ENCODE results near the gene AGPAT4. TPM values are rescaled to one million over a fixed set of nuclear protein-coding genes. Genes with fewer than 3 reads are reported as not detected.

The AGPAT4 gene
- polyA plus RNA-seq, 2 of the 4 experiments (the other 2 are of a cell fraction) = 2.1 to 3.7 TPM

DNA sequence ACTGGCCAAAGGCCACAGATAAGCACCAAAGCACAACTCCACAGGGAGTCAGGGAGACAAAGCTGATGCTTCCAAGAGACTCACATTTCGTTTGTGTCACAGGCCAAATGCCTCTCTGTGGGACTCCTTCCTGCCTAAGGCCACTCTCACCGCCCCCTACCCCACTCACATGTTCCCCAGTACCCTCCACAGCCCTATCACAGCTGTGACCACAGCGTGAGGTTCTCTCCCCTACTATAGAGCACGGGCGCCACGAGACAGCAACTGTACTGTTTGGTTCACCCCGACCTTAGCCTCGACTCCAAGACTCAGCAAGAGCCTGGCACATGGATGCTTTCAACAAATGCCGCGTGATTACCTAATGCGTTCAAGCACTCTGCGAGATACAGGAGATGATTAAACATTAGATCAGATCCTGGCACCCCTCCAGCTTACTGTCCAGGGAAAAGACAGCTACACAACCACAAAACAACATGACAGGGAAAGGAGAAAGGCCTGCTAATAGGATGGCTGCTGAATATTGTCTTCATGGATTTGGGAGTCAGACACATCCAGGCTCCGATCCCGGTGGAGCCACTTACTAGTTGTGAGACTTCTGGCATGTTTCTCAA is 105.5 kb downstream of the AGPAT4 start:
- Histone ChIP-seq H3K4me3 (no peak overlapping the region), H3K9me3 (no peaks in the 10 kb centered on the region), H3K4me1 (peaks cover 10% of the 10 kb centered on the region), H3K4me2 (peak overlapping the region; percentile 34; the same call in 2 of the 3 replicates), H3K27ac (peak overlapping the region in 1 of 2 experiments; percentile 73; a peak in 3 of 6 replicates)
- TF ChIP-seq, protein P1, sequence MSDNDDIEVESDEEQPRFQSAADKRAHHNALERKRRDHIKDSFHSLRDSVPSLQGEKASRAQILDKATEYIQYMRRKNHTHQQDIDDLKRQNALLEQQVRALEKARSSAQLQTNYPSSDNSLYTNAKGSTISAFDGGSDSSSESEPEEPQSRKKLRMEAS (IDR thresholded peaks at IDR 0.05) = peak; percentile 87
- TF ChIP-seq POLR2A (IDR thresholded peaks at IDR 0.05; ENCODE audit: low read length) = no peak
- TF ChIP-seq, protein P2, sequence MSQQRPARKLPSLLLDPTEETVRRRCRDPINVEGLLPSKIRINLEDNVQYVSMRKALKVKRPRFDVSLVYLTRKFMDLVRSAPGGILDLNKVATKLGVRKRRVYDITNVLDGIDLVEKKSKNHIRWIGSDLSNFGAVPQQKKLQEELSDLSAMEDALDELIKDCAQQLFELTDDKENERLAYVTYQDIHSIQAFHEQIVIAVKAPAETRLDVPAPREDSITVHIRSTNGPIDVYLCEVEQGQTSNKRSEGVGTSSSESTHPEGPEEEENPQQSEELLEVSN (IDR thresholded peaks at IDR 0.05; ENCODE audit: borderline replicate concordance, low read depth) = peak; percentile 66; the same call in 1 of the 2 replicates
- DNase-seq (ENCODE audit: low read depth in 1 of 2, low spot score in 1 of 2) (peak; percentile 6 to 55), ATAC-seq (peak; percentile 59 to 74; a peak in 4 of 6 replicates), FAIRE-seq (no peak)
- POLR2A ChIA-PET = no interaction called here
- WGBS (ENCODE audit: missing lambda C conversion rate) = 45% methylated on average over 12 of the region's 14 CpGs
- CTCF ChIA-PET = interaction anchor here (0.6 to 1.3 kb wide), 2 partner anchors 24 to 202 kb away, joined by 3 to 4 read pairs; no protein-coding TSS in a partner anchor

DNA sequence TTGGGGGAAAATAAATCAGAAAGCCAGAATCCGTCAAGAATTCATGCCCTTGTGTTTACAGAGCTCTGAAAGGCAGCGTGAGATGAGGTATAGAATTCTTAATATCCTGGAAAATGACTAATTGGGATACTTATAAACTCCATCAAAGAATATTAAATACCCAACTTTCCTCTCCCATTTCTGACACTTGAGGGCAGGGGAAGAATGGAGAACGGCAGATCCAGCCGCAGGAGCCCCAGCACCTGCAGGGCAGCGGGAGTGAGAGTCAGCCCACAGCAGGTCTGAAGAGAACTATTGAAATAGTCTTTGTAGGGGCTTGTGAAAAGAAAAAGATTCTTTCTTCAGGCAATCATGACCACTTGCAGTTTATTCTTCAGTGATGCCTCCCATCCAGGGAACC is 107.2 kb downstream of the AGPAT4 start:
- TF ChIP-seq, protein P3, sequence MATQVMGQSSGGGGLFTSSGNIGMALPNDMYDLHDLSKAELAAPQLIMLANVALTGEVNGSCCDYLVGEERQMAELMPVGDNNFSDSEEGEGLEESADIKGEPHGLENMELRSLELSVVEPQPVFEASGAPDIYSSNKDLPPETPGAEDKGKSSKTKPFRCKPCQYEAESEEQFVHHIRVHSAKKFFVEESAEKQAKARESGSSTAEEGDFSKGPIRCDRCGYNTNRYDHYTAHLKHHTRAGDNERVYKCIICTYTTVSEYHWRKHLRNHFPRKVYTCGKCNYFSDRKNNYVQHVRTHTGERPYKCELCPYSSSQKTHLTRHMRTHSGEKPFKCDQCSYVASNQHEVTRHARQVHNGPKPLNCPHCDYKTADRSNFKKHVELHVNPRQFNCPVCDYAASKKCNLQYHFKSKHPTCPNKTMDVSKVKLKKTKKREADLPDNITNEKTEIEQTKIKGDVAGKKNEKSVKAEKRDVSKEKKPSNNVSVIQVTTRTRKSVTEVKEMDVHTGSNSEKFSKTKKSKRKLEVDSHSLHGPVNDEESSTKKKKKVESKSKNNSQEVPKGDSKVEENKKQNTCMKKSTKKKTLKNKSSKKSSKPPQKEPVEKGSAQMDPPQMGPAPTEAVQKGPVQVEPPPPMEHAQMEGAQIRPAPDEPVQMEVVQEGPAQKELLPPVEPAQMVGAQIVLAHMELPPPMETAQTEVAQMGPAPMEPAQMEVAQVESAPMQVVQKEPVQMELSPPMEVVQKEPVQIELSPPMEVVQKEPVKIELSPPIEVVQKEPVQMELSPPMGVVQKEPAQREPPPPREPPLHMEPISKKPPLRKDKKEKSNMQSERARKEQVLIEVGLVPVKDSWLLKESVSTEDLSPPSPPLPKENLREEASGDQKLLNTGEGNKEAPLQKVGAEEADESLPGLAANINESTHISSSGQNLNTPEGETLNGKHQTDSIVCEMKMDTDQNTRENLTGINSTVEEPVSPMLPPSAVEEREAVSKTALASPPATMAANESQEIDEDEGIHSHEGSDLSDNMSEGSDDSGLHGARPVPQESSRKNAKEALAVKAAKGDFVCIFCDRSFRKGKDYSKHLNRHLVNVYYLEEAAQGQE (IDR thresholded peaks at IDR 0.05) = no peak
- TF ChIP-seq, protein P2 (IDR thresholded peaks at IDR 0.05; ENCODE audit: borderline replicate concordance, low read depth) = no peak
- TF ChIP-seq FOSB (CRISPR knock-in tag; IDR thresholded peaks at IDR 0.05) (no peak), ZSCAN20 (CRISPR knock-in tag; IDR thresholded peaks at IDR 0.05) (no peak), KDM1A (IDR thresholded peaks at IDR 0.05; ENCODE audit: low read depth) (no peak), NPAS2 (CRISPR knock-in tag; IDR thresholded peaks at IDR 0.05; ENCODE audit: borderline replicate concordance) (no peak), TP53 (CRISPR knock-in tag; IDR thresholded peaks at IDR 0.05) (no peak), ZC3H11A (IDR thresholded peaks at IDR 0.05) (no peak), ESRRA (IDR thresholded peaks at IDR 0.05; ENCODE audit: borderline replicate concordance, low read length) (no peak), EHF (CRISPR knock-in tag; IDR thresholded peaks at IDR 0.05) (no peak)
- TF ChIP-seq, protein P4, sequence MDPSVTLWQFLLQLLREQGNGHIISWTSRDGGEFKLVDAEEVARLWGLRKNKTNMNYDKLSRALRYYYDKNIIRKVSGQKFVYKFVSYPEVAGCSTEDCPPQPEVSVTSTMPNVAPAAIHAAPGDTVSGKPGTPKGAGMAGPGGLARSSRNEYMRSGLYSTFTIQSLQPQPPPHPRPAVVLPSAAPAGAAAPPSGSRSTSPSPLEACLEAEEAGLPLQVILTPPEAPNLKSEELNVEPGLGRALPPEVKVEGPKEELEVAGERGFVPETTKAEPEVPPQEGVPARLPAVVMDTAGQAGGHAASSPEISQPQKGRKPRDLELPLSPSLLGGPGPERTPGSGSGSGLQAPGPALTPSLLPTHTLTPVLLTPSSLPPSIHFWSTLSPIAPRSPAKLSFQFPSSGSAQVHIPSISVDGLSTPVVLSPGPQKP (IDR thresholded peaks at IDR 0.05; ENCODE audit: low read depth, low read length) = no peak
- TF ChIP-seq, protein P5, sequence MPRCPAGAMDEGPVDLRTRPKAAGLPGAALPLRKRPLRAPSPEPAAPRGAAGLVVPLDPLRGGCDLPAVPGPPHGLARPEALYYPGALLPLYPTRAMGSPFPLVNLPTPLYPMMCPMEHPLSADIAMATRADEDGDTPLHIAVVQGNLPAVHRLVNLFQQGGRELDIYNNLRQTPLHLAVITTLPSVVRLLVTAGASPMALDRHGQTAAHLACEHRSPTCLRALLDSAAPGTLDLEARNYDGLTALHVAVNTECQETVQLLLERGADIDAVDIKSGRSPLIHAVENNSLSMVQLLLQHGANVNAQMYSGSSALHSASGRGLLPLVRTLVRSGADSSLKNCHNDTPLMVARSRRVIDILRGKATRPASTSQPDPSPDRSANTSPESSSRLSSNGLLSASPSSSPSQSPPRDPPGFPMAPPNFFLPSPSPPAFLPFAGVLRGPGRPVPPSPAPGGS (IDR thresholded peaks at IDR 0.05) = no peak
- Histone ChIP-seq H3K4me3 (no peak overlapping the region), H3K27ac (no peak overlapping the region), H3K4me1 (peaks cover 10% of the 10 kb centered on the region), H3K9me3 (no peaks in the 10 kb centered on the region), H3K4me2 (no peak overlapping the region)
- no peak for DNase-seq (ENCODE audit: low read depth in 1 of 2, low spot score in 1 of 2)
- ATAC-seq = no peak
- ChIA-PET CTCF (no interaction called here), POLR2A (no interaction called here)
- FAIRE-seq = no peak
- WGBS (ENCODE audit: missing lambda C conversion rate) = 92% methylated on average over 5 of the region's 5 CpGs

Measured in A549 (cell line).